Activated CD4-positive, alpha-beta T cell treated with anti-CD3 and anti-CD28 coated beads, Interleukin-2, amount 50 U/mL, for 24 hours (primary cell): ENCODE measurements around the gene TARBP1.
"Not testable (repeated sequence)": the region's sequence is repeated elsewhere in the genome, so short reads cannot be mapped to it uniquely, and the experiment has no call there.

Experiments
- DNase-seq, 2 donors: peaks; one replicate each; pipeline ENCODE4 v3.0.0-alpha.2; 2020; ENCODE audit warnings: low read depth in 1 of 2, low spot score in 1 of 2

Gene TARBP1

GRCh38 chr1:234397732-234398131 lies 81.2 kb downstream of the TARBP1 start:
- no peak for DNase-seq

- no peak for DNase-seq
Measured at GRCh38 chr1:234396871-234397270, 82.1 kb downstream of the TARBP1 start.

- DNase-seq: no peak
Measured at GRCh38 chr1:234396092-234396491, 82.9 kb downstream of the TARBP1 start.

GRCh38 chr1:234395297-234395696 lies 83.7 kb downstream of the TARBP1 start:
- DNase-seq: no peak

GRCh38 chr1:234393190-234393589 lies 85.8 kb downstream of the TARBP1 start:
- DNase-seq: no peak

- no peak for DNase-seq
Measured at GRCh38 chr1:234388094-234388493, 90.9 kb downstream of the TARBP1 start.

- DNase-seq: no peak
Measured at GRCh38 chr1:234386122-234386521, 92.9 kb downstream of the TARBP1 start.

GRCh38 chr1:234381699-234382555 lies 97.1 kb downstream of the TARBP1 start:
- no peak for DNase-seq

- DNase-seq: not testable (repeated sequence)
Measured at GRCh38 chr1:234379591-234380109, 99.3 kb downstream of the TARBP1 start.

GRCh38 chr1:234375672-234376071 lies 103.3 kb downstream of the TARBP1 start:
- no peak for DNase-seq

- no peak for DNase-seq
Measured at GRCh38 chr1:234373959-234374254, 105.1 kb downstream of the TARBP1 start.

GRCh38 chr1:234373064-234373958 lies 105.7 kb downstream of the TARBP1 start, which contains the start of gene COA6:
TSS of gene COA6 (plus strand) at chr1:234373456. CDS start at chr1:234373467, 11 bp downstream.
- DNase-seq: peak; percentile 86 to 90

- no peak for DNase-seq
Measured at GRCh38 chr1:234372011-234372757, 106.8 kb downstream of the TARBP1 start.

GRCh38 chr1:234371414-234371813 lies 107.6 kb downstream of the TARBP1 start:
- no peak for DNase-seq

GRCh38 chr1:234369784-234370183 lies 109.2 kb downstream of the TARBP1 start:
- DNase-seq: no peak

GRCh38 chr1:234369033-234369430 lies 109.9 kb downstream of the TARBP1 start:
- no peak for DNase-seq

- peak; percentile 4 to 13 for DNase-seq
Measured at GRCh38 chr1:234368320-234369032, 110.5 kb downstream of the TARBP1 start.

GRCh38 chr1:234362558-234362957 lies 116.4 kb downstream of the TARBP1 start:
- DNase-seq: no peak

GRCh38 chr1:234361102-234361603 lies 117.8 kb downstream of the TARBP1 start:
- no peak for DNase-seq

GRCh38 chr1:234357831-234358230 lies 121.1 kb downstream of the TARBP1 start:
- DNase-seq: no peak
